Measurements from ENCODE around the gene CNTN4.

DNA sequence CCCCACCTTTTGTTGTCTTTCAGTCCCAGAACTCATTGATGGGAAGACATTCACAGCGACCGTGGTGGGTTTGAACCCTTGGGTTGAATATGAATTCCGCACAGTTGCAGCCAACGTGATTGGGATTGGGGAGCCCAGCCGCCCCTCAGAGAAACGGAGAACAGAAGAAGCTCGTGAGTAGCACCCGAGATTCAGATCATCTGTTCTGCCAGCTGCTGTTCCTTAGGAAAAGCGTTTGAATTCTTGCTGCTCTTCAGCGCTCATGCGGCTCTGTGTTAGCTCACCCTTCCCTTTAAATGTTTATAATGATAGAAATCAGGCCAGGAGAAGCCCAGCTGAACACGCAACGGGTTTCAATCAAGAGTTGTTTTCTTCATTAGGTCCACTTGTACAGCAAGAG, 938.5 kb downstream of the CNTN4 start:
- TF ChIP-seq, protein P1, sequence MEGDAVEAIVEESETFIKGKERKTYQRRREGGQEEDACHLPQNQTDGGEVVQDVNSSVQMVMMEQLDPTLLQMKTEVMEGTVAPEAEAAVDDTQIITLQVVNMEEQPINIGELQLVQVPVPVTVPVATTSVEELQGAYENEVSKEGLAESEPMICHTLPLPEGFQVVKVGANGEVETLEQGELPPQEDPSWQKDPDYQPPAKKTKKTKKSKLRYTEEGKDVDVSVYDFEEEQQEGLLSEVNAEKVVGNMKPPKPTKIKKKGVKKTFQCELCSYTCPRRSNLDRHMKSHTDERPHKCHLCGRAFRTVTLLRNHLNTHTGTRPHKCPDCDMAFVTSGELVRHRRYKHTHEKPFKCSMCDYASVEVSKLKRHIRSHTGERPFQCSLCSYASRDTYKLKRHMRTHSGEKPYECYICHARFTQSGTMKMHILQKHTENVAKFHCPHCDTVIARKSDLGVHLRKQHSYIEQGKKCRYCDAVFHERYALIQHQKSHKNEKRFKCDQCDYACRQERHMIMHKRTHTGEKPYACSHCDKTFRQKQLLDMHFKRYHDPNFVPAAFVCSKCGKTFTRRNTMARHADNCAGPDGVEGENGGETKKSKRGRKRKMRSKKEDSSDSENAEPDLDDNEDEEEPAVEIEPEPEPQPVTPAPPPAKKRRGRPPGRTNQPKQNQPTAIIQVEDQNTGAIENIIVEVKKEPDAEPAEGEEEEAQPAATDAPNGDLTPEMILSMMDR (IDR thresholded peaks at IDR 0.05), result no peak
- TF ChIP-seq POLR2AphosphoS5 (IDR thresholded peaks at IDR 0.05) (no peak), POLR2A (IDR thresholded peaks at IDR 0.05) (no peak), EP300 (IDR thresholded peaks at IDR 0.05) (no peak)

Data from upper lobe of left lung (tissue), 4 donors.